CD8-positive, alpha-beta memory T cell (primary cell): ENCODE measurements around the gene CKAP2. TPM values are rescaled to one million over a fixed set of nuclear protein-coding genes. Genes with fewer than 3 reads are reported as not detected.
A peak's percentile ranks its signal among the peaks of the same experiment; 100 is the strongest.
"Not testable (repeated sequence)": the region's sequence is repeated elsewhere in the genome, so short reads cannot be mapped to it uniquely, and the experiment has no call there.

Source experiments
- CTCF ChIA-PET: fragments of 350-600 bp; sonication (Branson Sonifier 250); formaldehyde crosslinking; loops from one replicate; lab custom pipeline; 2021; ENCODE audit warnings: antibody characterized with exemption; lab: Charles Lee
- POLR2A ChIA-PET: fragments of 350-600 bp; sonication (Branson Sonifier 250); formaldehyde crosslinking; loops from one replicate; lab custom pipeline; 2021; ENCODE audit warnings: antibody characterized with exemption; lab: Charles Lee
- DNase-seq, 5 donors: peaks; one replicate each; pipeline versions ENCODE4 v3.0.0 to v3.0.0-alpha.2; 2020 to 2022; ENCODE audit warnings: mixed read lengths in 1 of 5
- H3K27ac ChIP-seq: one replicate; pipeline ENCODE4 v1.7.0; 2013; ENCODE audit warnings: low read depth, mild to moderate bottlenecking, low read length, moderate library complexity
- H3K27me3 ChIP-seq: 2 replicates; pipeline ENCODE4 v1.7.0; 2013; ENCODE audit warnings: low read length, mild to moderate bottlenecking; ENCODE audit not compliant: insufficient read depth, poor library complexity, severe bottlenecking
- H3K36me3 ChIP-seq: 2 replicates; pipeline ENCODE4 v1.7.0; 2013; ENCODE audit warnings: mild to moderate bottlenecking, low read length, moderate library complexity; ENCODE audit not compliant: insufficient read depth
- H3K4me1 ChIP-seq: 2 replicates; pipeline ENCODE4 v1.7.0; 2013; ENCODE audit warnings: mild to moderate bottlenecking, low read length, moderate library complexity; ENCODE audit not compliant: insufficient read depth
- H3K4me3 ChIP-seq: 2 replicates; pipeline ENCODE4 v1.7.0; 2013; ENCODE audit warnings: mild to moderate bottlenecking, low read length
- H3K9me3 ChIP-seq: 2 replicates; pipeline ENCODE4 v1.7.0; 2013; ENCODE audit warnings: mild to moderate bottlenecking, low read length
- H3K27ac Mint-ChIP-seq, 8 donors: one replicate each; pipeline ENCODE4 v1.8.0; 2020 to 2021; ENCODE audit warnings: mixed read lengths in 8 of 8, mild to moderate bottlenecking in 6 of 8, inconsistent platforms in 3 of 8, moderate library complexity in 3 of 8
- H3K27me3 Mint-ChIP-seq, 2 donors: one replicate each; pipeline ENCODE4 v1.8.0; 2020 to 2021; ENCODE audit warnings: mixed read lengths in 2 of 2, mild to moderate bottlenecking in 1 of 2, moderate library complexity in 1 of 2
- H3K36me3 Mint-ChIP-seq, 3 donors: one replicate each; pipeline ENCODE4 v1.8.0; 2020 to 2021; ENCODE audit warnings: mixed read lengths in 3 of 3, inconsistent platforms in 1 of 3, mild to moderate bottlenecking in 1 of 3
- H3K4me1 Mint-ChIP-seq, 3 donors: one replicate each; pipeline ENCODE4 v1.8.0; 2020 to 2021; ENCODE audit warnings: mixed read lengths in 3 of 3, inconsistent platforms in 1 of 3, mild to moderate bottlenecking in 1 of 3
- H3K4me3 Mint-ChIP-seq, 7 donors: one replicate each; pipeline ENCODE4 v1.8.0; 2020 to 2021; ENCODE audit warnings: mixed read lengths in 7 of 7, mild to moderate bottlenecking in 6 of 7, moderate library complexity in 4 of 7, inconsistent platforms in 2 of 7
- H3K9me3 Mint-ChIP-seq, 5 donors: one replicate each; pipeline ENCODE4 v1.8.0; 2020 to 2022; ENCODE audit warnings: mixed read lengths in 5 of 5, mild to moderate bottlenecking in 3 of 5, moderate library complexity in 2 of 5, inconsistent platforms in 1 of 5
- polyA plus RNA-seq: library from polyadenylated mRNA; unstranded; fragments of 300-500 nt; fragmentation: Illumina TruSeq; gene quantifications from one replicate; pipeline ENCODE4 v1.2.3, GENCODE V29; 2021
- total RNA-seq, 2 experiments: library from RNA; stranded (reverse); gene quantifications; one replicate each; pipeline ENCODE4 v1.2.3, GENCODE V29; 2021

Gene CKAP2
- total RNA-seq = 10 to 100 TPM; 31.1 to 36.1 TPM
- 12.2 TPM for polyA plus RNA-seq

DNA sequence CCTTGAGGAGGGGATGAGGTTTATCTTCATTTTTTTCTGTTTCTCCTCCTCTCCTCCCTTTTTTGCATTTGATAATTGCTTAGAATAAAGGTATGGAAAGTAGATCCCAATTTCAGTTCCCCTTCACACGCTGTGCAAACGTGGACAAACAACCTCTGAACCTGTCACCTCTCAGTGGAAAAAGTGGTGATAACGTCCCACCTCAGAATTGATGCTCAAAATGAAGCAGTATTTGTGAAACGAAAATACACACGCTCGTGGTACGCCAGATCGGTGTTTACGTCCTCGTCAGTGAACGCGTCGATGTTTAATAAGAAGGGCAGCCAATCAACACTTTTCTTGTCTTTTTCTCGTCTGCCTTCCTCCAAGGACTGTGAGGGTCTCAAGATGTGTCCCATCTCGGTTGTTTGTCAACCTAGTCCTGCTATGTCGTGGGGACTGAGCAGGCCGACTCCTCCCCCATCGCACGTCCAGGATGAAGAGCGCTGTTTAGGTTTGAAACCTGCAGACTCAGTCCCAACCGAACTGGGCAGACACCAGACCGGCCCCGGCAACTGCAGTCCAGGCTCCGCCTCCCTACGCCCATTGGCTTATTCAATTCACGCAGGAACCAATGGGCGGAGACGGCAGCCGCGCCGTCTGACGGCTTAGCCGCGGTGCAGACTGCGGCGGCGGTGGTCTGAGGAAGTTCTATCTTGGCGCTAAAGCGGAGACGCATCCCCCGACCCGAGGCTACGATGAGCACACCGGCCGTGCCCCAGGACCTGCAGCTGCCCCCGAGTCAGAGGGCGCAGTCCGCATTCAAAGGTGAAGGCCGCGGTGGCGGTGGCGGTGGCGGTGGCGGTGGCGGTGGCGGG, at the start of gene CKAP2:
Gene CKAP2, plus strand, starts transcription at position 659 of the 857 bp plus-strand sequence. Its CDS starts 79 bp downstream, at position 738.
- no peaks in the 10 kb centered on the region for H3K27me3 ChIP-seq
- H3K9me3 Mint-ChIP-seq = no peaks in the 10 kb centered on the region
- H3K36me3 ChIP-seq = no peaks in the 10 kb centered on the region
- no peaks in the 10 kb centered on the region for H3K9me3 ChIP-seq
- H3K27me3 Mint-ChIP-seq = peaks cover 0 to 1% of the 10 kb centered on the region in 2 donors
- H3K27ac Mint-ChIP-seq = peak within 1 kb of the TSS; percentile 96 to 100 (median 99)
- peak within 1 kb of the TSS; percentile 89 for H3K27ac ChIP-seq
- POLR2A ChIA-PET = interaction anchor here (1.4 kb wide), 1 partner anchor 198 kb away, joined by 8 read pairs; the partner anchor contains the start of gene SUGT1
- peaks cover 26 to 58% (median 52%) of the 10 kb centered on the region in 3 donors for H3K4me1 Mint-ChIP-seq
- peak within 1 kb of the TSS; percentile 89 to 98 (median 96) for H3K4me3 Mint-ChIP-seq
- CTCF ChIA-PET = no interaction called here
- H3K4me3 ChIP-seq = peak within 1 kb of the TSS; percentile 89
- H3K4me1 ChIP-seq = peaks cover 25% of the 10 kb centered on the region
- peaks cover 0 to 28% (median 6%) of the 10 kb centered on the region in 3 donors for H3K36me3 Mint-ChIP-seq
- DNase-seq = peak; percentile 89 to 96 (median 95)

DNA sequence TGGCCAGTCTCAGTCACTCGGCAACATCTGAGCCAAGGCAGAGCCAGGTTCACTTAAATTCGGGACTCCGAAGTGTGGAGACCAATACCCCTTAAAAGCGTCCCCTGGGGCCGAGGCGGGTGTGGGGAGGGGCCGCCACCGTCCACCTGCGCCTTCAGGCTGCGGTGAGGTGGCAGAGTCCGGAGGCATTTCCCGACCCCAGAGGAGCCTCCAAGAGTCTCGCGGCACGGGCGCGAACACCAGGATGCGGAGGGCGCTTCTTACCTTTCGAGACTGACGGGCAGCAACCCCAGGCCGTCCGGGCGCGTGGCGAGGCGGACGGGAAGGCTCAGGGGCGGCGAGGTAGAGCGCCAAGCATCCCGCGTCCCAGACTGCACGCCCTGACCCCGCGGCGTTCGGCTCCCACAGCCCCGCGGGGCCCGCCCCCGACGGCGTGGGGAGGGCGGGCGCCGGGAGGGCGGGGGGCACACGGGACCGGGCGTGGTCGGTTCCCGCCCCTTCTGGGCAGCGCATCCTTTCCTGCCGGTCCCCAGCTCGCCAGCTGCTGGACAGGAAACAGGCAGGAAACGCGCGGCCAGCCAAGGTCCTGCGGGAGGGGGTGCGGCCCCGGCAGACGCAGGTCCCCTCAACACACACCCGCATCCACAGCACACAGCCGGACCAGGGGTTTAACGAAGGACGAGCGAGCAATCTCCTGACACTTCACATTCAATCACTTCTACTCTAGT, 49.3 kb upstream of the CKAP2 start, which contains the start of gene THSD1:
Gene THSD1, minus strand, starts transcription at position 406 of the 728 bp plus-strand sequence. CDS start 3,572 bp downstream, outside the sequence.
- peaks cover 2 to 30% of the 10 kb centered on the region in 2 donors for H3K27me3 Mint-ChIP-seq
- H3K36me3 Mint-ChIP-seq = peaks cover 0 to 9% (median 0%) of the 10 kb centered on the region in 3 donors
- DNase-seq = peak in 4 of 5 donors; percentile 3 to 49 (median 5)
- peaks cover 20 to 28% (median 27%) of the 10 kb centered on the region in 3 donors for H3K4me1 Mint-ChIP-seq
- no peaks in the 10 kb centered on the region for H3K9me3 Mint-ChIP-seq
- H3K27ac Mint-ChIP-seq = peak within 1 kb of the TSS in 2 of 8 donors; percentile 57 to 88
- no peaks in the 10 kb centered on the region for H3K9me3 ChIP-seq
- H3K4me1 ChIP-seq = peaks cover 21% of the 10 kb centered on the region
- no peak within 1 kb of the TSS for H3K27ac ChIP-seq
- no peaks in the 10 kb centered on the region for H3K36me3 ChIP-seq
- H3K4me3 Mint-ChIP-seq = peak within 1 kb of the TSS; percentile 62 to 91 (median 77)
- POLR2A ChIA-PET = no interaction called here
- H3K27me3 ChIP-seq = peaks cover 11% of the 10 kb centered on the region
- CTCF ChIA-PET = interaction anchor here (1.0 to 1.3 kb wide), 2 partner anchors 28 to 45 kb away, joined by 3 to 6 read pairs; no protein-coding TSS in a partner anchor
- H3K4me3 ChIP-seq = peak within 1 kb of the TSS; percentile 37

DNA sequence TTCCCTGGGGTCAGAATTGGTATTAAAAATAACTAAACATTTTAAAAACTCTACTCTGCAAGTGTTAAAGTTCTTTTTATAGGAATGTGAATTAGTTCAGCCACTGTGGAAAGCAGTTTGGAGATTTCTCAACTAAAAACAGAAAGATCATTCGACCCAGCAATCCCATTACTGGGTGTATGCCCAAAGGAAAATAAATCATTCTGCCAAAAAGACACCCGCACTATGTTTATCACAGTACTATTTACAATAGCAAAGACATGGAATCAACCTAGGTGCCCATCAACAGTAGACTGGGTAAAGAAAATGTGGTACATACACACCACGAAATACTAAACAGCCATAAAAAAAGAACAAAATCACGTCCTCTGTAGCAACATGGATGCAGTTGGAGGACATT, 48.6 kb upstream of the CKAP2 start:
- Mint-ChIP-seq H3K27me3 (peaks cover 0 to 28% of the 10 kb centered on the region in 2 donors), H3K36me3 (peaks cover 0 to 12% (median 2%) of the 10 kb centered on the region in 3 donors), H3K9me3 (no peaks in the 10 kb centered on the region), H3K4me3 (peak overlapping the region; percentile 23 to 71 (median 58)), H3K27ac (peak overlapping the region in 1 of 8 donors; percentile 88), H3K4me1 (peaks cover 20 to 28% (median 27%) of the 10 kb centered on the region in 3 donors)
- H3K27ac ChIP-seq = no peak overlapping the region
- ChIA-PET CTCF (no interaction called here), POLR2A (no interaction called here)
- no peak overlapping the region for H3K4me3 ChIP-seq
- DNase-seq = no peak
- no peaks in the 10 kb centered on the region for H3K36me3 ChIP-seq
- H3K27me3 ChIP-seq = peaks cover 11% of the 10 kb centered on the region
- H3K4me1 ChIP-seq = peaks cover 21% of the 10 kb centered on the region
- H3K9me3 ChIP-seq = no peaks in the 10 kb centered on the region

DNA sequence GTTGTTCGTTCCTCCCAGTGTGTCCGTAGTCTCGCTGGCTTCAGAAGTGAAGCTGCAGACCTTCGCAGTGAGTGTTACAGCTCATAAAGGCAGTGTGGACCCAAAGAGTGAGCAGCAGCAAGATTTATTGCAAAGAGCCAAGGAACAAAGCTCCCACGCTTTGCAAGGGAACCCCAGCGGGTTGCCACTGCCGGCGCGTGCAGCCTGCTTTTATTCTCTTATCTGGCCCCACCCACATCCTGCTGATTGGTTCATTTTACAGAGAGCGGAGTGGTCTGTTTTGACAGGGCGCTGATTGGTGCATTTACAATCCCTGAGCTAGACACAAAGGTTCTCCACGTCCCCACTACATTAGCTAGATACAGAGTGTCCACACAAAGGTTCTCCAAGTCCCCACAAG, 47.8 kb upstream of the CKAP2 start:
- peaks cover 20 to 28% (median 27%) of the 10 kb centered on the region in 3 donors for H3K4me1 Mint-ChIP-seq
- H3K36me3 ChIP-seq, H3K9me3 Mint-ChIP-seq, DNase-seq, H3K9me3 ChIP-seq, CTCF ChIA-PET, H3K4me3 ChIP-seq, H3K27ac ChIP-seq, H3K27me3 ChIP-seq: not testable (repeated sequence)
- POLR2A ChIA-PET = interaction anchor here (0.6 kb wide), 1 partner anchor 28 kb away, joined by 8 read pairs; no protein-coding TSS in a partner anchor
- peak overlapping the region in 1 of 8 donors; percentile 38 for H3K27ac Mint-ChIP-seq
- peaks cover 0 to 18% (median 6%) of the 10 kb centered on the region in 3 donors for H3K36me3 Mint-ChIP-seq
- peaks cover 0 to 24% of the 10 kb centered on the region in 2 donors for H3K27me3 Mint-ChIP-seq
- H3K4me1 ChIP-seq = peaks cover 21% of the 10 kb centered on the region
- H3K4me3 Mint-ChIP-seq = peak overlapping the region in 4 of 7 donors; percentile 39 to 70 (median 56)

DNA sequence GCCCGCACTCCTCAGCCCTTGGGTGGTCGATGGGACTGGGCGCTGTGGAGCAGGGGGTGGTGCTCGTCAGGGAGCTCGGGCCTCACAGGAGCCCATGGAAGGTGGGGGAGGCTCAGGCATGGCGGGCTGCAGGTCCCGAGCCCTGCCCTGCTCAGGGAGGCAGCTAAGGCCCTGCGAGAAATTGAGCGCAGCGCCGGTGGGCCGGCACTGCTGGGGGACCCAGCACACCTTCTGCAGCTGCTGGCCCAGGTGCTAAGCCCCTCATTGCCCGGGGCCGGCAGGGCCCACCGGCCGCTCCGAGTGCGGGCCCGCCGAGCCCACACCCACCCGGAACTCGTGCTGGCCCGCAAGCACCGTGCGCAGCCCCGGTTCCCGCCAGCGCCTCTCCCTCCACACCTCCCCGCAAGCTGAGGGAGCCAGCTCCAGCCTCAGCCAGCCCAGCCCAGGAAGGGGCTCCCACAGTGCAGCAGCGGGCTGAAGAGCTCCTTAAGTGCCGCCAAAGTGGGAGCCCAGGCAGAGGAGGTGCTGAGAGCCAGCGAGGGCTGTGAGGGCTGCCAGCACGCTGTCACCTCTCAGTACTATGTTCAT, 47.1 kb upstream of the CKAP2 start:
- H3K27ac Mint-ChIP-seq = peak overlapping the region in 1 of 8 donors; percentile 26
- H3K36me3 Mint-ChIP-seq = peaks cover 0 to 25% (median 6%) of the 10 kb centered on the region in 3 donors
- H3K4me3 ChIP-seq, CTCF ChIA-PET, H3K36me3 ChIP-seq, H3K27me3 ChIP-seq, H3K9me3 Mint-ChIP-seq, H3K4me3 Mint-ChIP-seq, DNase-seq, H3K27ac ChIP-seq, H3K9me3 ChIP-seq: not testable (repeated sequence)
- peaks cover 20 to 27% (median 26%) of the 10 kb centered on the region in 3 donors for H3K4me1 Mint-ChIP-seq
- POLR2A ChIA-PET = interaction anchor here (0.6 kb wide), 1 partner anchor 27 kb away, joined by 8 read pairs; no protein-coding TSS in a partner anchor
- peaks cover 0 to 18% of the 10 kb centered on the region in 2 donors for H3K27me3 Mint-ChIP-seq
- H3K4me1 ChIP-seq = peaks cover 21% of the 10 kb centered on the region

DNA sequence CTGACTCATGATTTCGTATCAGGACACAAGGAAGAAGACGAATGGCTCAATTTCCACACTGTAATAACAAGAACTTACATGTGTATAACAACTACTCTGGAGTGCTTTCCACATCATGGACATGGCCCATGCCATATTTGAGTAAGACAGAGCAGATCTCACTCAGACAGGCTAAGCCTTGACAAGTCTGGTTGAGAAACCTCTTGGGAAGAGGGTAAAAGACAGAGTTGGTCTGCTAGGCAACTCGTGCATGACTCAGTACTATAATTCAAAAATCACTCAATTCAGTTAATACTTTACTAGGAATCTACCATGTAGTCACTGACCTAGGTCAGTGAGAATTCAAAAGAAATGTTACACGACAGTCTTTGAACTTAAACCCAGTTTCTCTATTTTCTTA, 43.6 kb upstream of the CKAP2 start:
- Histone ChIP-seq H3K27me3 (no peaks in the 10 kb centered on the region), H3K4me3 (no peak overlapping the region), H3K27ac (no peak overlapping the region), H3K4me1 (no peaks in the 10 kb centered on the region), H3K36me3 (peaks cover 11% of the 10 kb centered on the region), H3K9me3 (no peaks in the 10 kb centered on the region)
- no peak for DNase-seq
- Mint-ChIP-seq H3K9me3 (no peaks in the 10 kb centered on the region), H3K36me3 (peaks cover 5 to 55% (median 17%) of the 10 kb centered on the region in 3 donors), H3K27me3 (no peaks in the 10 kb centered on the region), H3K4me1 (peaks cover 1 to 3% (median 3%) of the 10 kb centered on the region in 3 donors), H3K27ac (peak overlapping the region in 4 of 8 donors; percentile 22 to 71 (median 40)), H3K4me3 (peak overlapping the region in 1 of 7 donors; percentile 5)
- POLR2A ChIA-PET = interaction anchor here (0.7 kb wide), 1 partner anchor 17 kb away, joined by 4 read pairs; no protein-coding TSS in a partner anchor
- CTCF ChIA-PET = no interaction called here

- no peaks in the 10 kb centered on the region for H3K27me3 ChIP-seq
- peaks cover 15% of the 10 kb centered on the region for H3K36me3 ChIP-seq
- ChIA-PET POLR2A (no interaction called here), CTCF (no interaction called here)
- Mint-ChIP-seq H3K4me1 (no peaks in the 10 kb centered on the region), H3K4me3 (no peak overlapping the region), H3K36me3 (peaks cover 5 to 60% (median 20%) of the 10 kb centered on the region in 3 donors), H3K27me3 (no peaks in the 10 kb centered on the region), H3K9me3 (no peaks in the 10 kb centered on the region), H3K27ac (peak overlapping the region in 3 of 8 donors; percentile 22 to 71 (median 54))
- no peaks in the 10 kb centered on the region for H3K9me3 ChIP-seq
- no peak for DNase-seq
- no peak overlapping the region for H3K27ac ChIP-seq
- no peak overlapping the region for H3K4me3 ChIP-seq
- H3K4me1 ChIP-seq = no peaks in the 10 kb centered on the region
Measured at GRCh38 chr13:52412128-52412527, 43.1 kb upstream of the CKAP2 start.
